WI38 (cell line): ENCODE measurements around the gene SRSF6.
A peak's percentile ranks its signal among the peaks of the same experiment; 100 is the strongest.
"Not testable (repeated sequence)": the region's sequence is repeated elsewhere in the genome, so short reads cannot be mapped to it uniquely, and the experiment has no call there.

ENCODE experiments used
- H3K4me3 ChIP-seq: 2 replicates; pipeline ENCODE4 v1.5.1; 2011; ENCODE audit warnings: low read depth, mild to moderate bottlenecking, control low read depth, low read length
- CTCF ChIP-seq: IDR thresholded peaks from 2 replicates; pipeline ENCODE4 v1.5.1; 2012; ENCODE audit warnings: low read depth, mild to moderate bottlenecking, control low read depth, low read length

Gene SRSF6

GRCh38 chr20:43450841-43451799 is 6.6 kb upstream of the SRSF6 start:
- no peak overlapping the region for H3K4me3 ChIP-seq
- no peak for TF ChIP-seq CTCF

- H3K4me3 ChIP-seq = no peak overlapping the region
- TF ChIP-seq CTCF = no peak
These were observed 5.1 kb upstream of the SRSF6 start for GRCh38 chr20:43452404-43453126.

GRCh38 chr20:43456252-43456651 is 1.4 kb upstream of the SRSF6 start:
- not testable (repeated sequence) for H3K4me3 ChIP-seq

GRCh38 chr20:43456809-43457639 is 672 bp upstream of the SRSF6 start:
- H3K4me3 ChIP-seq = peak overlapping the region; percentile 92

GRCh38 chr20:43458422-43458924 is 777 bp downstream of the SRSF6 start:
- no peak for TF ChIP-seq CTCF
- peak overlapping the region; percentile 92 for H3K4me3 ChIP-seq

More at GRCh38 chr20:43456809-43457639, 672 bp upstream of the SRSF6 start:
- no peak for TF ChIP-seq CTCF

GRCh38 chr20:43459022-43459942 is 1.6 kb downstream of the SRSF6 start:
- H3K4me3 ChIP-seq = peak overlapping the region; percentile 92
- TF ChIP-seq CTCF = no peak
